AG10803 (cell line): Measurements from ENCODE around the gene GRK3.
A peak's percentile ranks its signal among the peaks of the same experiment; 100 is the strongest.
"Not testable (repeated sequence)": the region's sequence is repeated elsewhere in the genome, so short reads cannot be mapped to it uniquely, and the experiment has no call there.

ENCODE experiments used
- DNase-seq: peaks from one replicate; pipeline ENCODE4 v3.0.0; 2010; ENCODE audit warnings: low read depth
- H3K4me3 ChIP-seq: 2 replicates; pipeline ENCODE4 v1.5.1; 2011; ENCODE audit warnings: mild to moderate bottlenecking, low read length, control low read depth
- TF ChIP-seq, protein P1 (sequence below): conservative IDR thresholded peaks from 2 replicates; pipeline ENCODE4 v1.5.1; 2011; ENCODE audit warnings: mild to moderate bottlenecking, low read length, control low read depth, inconsistent platforms

GRK3 gene

DNA sequence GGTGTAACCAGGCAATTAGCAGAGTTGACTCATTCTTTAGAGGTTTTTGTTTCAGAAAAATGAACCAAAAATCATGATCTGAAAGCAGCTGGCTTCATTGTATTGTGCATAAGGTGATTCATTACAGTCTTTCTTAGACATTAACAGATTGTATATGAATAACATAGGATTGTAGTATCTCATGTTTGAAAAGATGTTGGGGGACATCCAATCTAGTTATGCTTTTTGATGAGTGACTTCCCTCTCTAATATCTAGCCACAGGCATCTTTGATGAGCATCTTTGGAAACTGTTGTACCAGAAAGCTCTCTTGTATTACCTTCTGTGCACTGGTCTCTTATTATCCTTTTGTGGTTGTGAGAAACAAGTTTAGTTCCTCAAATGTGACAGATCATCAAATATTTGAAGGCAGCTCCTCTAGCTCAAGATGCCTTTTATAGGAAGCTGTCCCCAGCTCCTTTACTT lies 8.3 kb downstream of the GRK3 start:
- TF ChIP-seq, protein P1, sequence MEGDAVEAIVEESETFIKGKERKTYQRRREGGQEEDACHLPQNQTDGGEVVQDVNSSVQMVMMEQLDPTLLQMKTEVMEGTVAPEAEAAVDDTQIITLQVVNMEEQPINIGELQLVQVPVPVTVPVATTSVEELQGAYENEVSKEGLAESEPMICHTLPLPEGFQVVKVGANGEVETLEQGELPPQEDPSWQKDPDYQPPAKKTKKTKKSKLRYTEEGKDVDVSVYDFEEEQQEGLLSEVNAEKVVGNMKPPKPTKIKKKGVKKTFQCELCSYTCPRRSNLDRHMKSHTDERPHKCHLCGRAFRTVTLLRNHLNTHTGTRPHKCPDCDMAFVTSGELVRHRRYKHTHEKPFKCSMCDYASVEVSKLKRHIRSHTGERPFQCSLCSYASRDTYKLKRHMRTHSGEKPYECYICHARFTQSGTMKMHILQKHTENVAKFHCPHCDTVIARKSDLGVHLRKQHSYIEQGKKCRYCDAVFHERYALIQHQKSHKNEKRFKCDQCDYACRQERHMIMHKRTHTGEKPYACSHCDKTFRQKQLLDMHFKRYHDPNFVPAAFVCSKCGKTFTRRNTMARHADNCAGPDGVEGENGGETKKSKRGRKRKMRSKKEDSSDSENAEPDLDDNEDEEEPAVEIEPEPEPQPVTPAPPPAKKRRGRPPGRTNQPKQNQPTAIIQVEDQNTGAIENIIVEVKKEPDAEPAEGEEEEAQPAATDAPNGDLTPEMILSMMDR = no peak
- DNase-seq = no peak
- H3K4me3 ChIP-seq = no peak overlapping the region

DNA sequence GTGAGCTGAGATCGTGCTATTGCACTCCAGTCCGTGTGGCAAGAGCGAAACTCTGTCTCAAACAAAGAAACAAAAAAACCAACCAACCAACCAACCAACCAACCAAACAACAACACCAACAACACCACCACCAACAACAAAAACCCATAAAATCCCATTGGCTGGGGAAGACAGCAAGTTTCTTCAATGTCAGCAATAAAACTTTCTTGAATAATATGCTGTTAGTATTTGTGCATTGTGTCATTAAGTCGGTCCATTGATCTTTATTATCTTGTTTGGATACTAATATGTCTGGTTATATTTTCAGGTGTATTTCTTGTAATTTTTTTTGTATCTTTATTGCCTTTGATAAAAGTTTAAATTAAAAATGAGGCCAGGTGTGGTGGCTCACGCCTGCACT lies 9.4 kb downstream of the GRK3 start:
- no peak for DNase-seq
- TF ChIP-seq, protein P1 = no peak
- no peak overlapping the region for H3K4me3 ChIP-seq

DNA sequence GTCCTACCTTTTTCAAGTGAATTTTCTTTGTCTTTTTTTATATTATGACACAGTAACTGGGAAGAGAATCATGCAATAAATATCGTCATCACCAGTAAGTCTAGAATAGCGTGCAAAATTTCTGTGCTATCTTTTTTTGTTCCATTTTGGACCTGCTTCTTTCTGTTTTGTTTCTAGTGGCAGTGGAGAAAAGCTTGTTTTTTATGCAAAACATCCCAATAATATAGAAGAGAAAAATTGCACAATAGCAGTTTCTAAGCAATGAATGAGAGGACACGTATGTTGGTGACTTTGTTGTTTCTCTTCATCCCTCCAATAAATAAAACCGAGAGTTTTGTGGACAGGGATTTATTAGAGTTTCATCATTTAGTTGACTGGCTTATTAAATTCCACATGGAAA lies 10.3 kb downstream of the GRK3 start:
- no peak for DNase-seq
- no peak overlapping the region for H3K4me3 ChIP-seq
- TF ChIP-seq, protein P1 = no peak

DNA sequence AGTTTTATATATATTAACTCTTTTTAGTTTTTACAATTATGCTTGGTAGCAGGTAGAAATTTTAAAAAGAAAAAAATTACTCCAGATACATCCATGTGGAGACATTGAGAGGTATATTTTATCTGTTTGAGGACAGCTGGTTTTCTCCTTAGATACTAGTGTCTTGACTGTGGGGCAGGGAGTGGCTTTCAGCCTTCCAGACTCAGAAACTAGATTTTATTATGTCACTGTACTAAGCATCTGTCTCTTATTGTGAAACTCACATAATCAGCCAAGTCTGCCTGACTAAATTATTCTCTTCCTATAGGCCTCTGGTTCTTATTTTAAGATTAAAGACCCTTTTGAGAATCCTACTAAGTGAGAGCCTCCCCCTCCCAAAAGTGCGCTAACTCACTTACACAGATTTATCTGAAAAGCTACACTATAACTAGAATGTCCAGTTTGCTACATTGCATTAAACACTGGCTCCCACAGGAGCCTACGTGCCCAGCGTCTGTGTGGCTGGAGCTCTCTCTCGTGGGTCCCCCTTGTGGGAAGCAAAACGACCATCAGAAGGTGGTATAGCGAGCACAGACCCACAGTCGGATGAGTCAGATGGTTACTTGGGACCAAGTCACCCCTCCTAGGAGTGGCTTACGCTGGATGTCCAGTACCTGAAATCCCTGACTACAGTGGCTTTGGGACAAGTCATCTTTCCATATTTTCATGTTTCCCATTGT lies 11.4 kb downstream of the GRK3 start:
- DNase-seq = not testable (repeated sequence)

DNA sequence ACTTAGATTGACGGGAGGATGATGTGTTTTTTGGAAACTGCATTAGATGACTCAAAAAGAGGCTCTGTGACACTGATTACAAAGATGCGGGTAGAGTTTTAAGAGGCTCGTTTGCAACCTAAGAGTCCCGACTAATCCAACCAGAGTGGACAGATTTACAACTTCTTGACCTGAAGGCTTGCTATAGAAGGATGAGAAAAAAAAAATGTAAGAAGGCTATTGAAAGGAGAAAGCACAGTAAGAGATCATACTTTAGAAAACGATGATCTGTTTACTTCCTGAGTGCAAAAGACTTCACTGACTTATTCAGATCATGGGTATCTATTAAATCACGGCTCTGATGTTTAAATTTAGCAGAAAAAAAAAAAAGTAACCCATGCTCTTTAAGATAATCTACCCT lies 17.0 kb downstream of the GRK3 start:
- not testable (repeated sequence) for DNase-seq, H3K4me3 ChIP-seq

More for the DNA sequence above, 11.4 kb downstream of the GRK3 start:
- not testable (repeated sequence) for H3K4me3 ChIP-seq

DNA sequence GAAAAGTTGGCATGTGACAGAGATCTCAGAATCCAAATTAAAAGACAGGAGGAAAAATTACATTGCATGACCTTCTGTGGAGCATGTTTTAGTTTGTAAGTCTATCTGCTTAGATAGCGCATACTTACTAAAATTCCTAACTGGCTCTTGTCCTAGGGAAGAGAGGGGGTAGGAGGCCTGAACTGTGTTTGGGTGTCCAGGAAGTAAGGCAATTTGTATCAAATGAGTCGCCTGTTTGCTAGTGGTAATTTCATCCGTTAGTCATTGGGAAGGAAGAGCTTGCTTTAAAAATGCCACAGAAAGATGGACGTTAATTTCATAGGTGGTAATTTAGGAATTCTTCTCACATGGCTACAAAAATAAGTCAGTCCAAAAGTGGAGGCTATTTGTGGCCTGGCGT lies 18.5 kb downstream of the GRK3 start:
- TF ChIP-seq, protein P1 = no peak
- no peak overlapping the region for H3K4me3 ChIP-seq
- peak; percentile 53 for DNase-seq

DNA sequence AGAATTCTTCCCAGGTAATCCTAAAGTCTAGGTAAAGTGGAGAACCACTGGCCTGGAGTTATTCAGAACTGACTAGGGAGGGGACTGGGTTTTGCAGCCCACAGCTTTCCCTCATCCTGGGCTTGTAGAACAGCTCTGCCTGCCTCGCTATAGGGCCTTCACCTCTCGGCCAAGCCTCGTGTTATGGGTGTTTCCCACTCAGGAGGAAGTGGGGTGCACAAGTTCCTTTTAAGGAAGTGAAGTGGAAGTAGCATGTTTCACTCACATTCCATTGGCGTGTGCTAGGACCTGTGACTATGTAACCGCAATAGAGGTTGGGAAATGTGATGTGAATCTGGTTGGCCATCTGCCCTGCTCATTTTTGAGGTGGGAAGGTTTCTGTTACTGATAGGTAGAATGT lies 20.5 kb downstream of the GRK3 start:
- H3K4me3 ChIP-seq = not testable (repeated sequence)
- DNase-seq = peak; percentile 28

DNA sequence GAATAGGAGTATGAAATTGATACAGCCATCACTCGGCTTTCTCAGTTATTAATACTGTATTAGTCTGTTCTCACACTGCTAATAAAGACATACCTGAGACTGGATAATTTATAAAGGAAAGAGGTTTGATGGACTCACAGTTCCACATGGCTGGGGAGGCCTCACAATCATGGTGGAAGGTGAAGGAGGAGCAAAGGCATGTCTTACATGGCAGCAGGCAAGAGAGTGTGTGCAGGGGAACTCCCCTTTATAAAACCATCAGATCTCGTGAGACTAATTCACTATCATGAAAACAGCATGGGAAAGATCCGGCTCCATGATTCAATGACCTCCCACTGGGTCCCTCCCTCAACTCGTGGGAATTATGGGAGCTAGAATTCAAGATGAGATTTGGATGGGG lies 25.2 kb downstream of the GRK3 start:
- not testable (repeated sequence) for DNase-seq, H3K4me3 ChIP-seq

DNA sequence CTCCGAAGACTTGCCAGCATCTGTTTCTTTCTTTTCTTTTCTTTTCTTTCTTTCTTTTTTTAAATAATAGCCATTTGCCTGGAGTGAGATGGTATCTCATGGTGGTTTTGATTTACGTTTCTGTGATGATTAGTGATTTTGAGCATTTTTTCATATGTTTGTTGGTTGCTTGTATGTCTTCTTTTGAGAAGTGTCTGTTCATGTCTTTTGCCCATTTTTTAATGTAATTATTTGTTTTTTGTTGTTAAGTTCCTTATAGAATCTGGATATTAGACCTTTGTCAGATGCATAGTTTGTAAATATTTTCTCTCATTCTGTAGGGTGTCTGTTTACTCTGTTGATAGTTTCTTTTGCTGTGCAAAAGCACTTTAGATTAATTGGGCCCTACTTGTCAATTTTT lies 28.8 kb downstream of the GRK3 start:
- not testable (repeated sequence) for H3K4me3 ChIP-seq, DNase-seq

DNA sequence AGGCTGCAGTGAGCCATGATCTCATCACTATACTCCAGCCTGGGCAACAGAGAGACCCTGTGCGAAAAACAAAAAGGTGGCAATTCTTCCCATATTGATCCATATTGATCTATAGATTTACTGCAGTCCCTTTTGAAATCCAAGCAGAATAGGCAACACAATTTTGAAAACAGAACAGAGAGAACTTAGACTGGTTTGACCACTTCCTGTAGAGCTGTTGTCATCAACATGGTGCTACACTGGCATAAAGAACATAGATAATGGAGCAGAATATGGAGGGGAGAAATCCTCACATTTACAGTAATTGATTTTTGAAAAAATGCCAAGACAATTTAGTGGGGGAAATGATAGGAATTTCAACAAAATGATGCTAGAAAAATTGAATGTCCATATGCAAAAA lies 34.1 kb downstream of the GRK3 start:
- H3K4me3 ChIP-seq = no peak overlapping the region
- TF ChIP-seq, protein P1 = no peak
- no peak for DNase-seq
